Measurements from ENCODE around the gene RINL. TPM values are rescaled to one million over a fixed set of nuclear protein-coding genes. Genes with fewer than 3 reads are reported as not detected.

RINL gene
- total RNA-seq, 4 donors from 2014 or later, result 5.3 to 10.4 (median 7.1) TPM

DNA sequence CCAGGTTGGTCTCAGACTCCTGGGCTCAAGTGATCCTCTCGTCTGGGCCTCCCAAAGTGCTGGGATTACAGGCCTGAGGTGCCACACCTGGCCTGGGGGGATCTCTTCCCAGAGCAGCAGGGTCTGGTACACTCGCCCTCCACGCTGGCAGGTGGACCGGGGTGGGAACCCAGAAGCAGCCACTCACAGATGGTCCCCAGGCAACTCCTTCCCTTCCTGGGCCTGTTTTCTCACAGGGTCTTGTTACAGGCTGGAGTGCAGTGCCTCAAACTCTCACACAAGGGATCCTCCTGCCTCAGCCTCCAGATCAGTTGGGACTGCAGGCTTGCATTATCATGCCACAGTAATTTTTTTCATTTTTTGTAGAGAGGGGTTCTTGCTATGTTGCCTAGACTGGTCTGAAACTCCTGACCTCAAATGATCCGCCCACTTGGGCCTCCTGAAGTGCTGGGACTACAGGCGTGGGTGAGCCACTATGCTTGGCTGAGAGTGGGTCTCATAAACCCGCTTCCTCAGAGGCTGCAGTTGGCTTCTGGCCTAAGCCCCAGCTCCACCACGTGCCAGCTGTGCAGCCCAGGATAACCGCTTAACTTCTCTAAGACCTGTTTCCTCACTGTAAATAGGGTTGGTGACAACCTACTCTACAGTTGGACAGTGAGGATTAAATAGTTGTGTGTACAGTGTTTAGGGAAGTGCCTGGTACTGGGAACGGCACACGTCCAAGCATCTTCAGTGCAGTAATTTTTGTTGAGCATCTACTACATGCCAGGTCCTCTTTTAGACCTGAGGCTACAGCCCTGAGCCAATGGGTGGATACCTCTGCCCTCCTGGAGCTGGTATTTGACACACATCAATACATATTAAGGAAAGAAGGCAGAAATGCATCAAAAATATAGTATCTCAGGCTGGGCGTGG is 34.8 kb upstream of the RINL start:
- ATAC-seq (ENCODE audit: low FRiP score) (no peak), DNase-seq (ENCODE audit: low spot score) (no peak)
- TF ChIP-seq, protein P1, sequence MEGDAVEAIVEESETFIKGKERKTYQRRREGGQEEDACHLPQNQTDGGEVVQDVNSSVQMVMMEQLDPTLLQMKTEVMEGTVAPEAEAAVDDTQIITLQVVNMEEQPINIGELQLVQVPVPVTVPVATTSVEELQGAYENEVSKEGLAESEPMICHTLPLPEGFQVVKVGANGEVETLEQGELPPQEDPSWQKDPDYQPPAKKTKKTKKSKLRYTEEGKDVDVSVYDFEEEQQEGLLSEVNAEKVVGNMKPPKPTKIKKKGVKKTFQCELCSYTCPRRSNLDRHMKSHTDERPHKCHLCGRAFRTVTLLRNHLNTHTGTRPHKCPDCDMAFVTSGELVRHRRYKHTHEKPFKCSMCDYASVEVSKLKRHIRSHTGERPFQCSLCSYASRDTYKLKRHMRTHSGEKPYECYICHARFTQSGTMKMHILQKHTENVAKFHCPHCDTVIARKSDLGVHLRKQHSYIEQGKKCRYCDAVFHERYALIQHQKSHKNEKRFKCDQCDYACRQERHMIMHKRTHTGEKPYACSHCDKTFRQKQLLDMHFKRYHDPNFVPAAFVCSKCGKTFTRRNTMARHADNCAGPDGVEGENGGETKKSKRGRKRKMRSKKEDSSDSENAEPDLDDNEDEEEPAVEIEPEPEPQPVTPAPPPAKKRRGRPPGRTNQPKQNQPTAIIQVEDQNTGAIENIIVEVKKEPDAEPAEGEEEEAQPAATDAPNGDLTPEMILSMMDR (IDR thresholded peaks at IDR 0.05), result no peak

DNA sequence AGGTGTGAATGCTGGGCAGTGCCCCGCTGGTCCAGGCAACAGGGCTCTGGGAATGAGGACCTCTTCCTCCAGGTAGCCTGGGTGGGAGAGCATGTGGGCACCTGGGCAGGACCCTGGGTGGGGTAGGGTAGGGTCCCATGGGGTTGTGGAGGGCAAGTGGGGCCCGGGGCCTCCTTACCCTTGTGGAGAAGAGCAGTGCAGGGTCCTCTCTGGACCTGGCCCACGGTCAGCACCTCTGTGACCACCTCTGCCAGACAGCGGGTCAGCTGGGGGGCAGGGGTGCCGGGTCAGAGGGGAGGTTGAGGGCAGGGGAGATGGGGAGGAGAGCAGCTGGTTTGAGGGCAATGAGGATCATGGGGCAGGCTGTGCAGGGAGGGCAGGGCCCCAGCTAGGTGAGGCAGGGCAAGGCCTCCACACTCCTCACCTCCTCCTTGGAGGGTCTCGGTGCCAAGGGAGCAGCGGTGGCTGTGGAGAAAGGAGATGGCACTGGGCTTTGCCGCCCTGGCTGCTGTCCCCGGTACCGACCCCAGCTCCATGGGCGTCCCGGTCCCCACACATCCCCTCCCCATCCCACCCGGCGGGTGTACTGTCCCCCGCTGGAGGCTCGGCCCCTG is 33.4 kb upstream of the RINL start:
- ATAC-seq (ENCODE audit: low FRiP score), result no peak
- TF ChIP-seq, protein P1 (IDR thresholded peaks at IDR 0.05), result no peak

DNA sequence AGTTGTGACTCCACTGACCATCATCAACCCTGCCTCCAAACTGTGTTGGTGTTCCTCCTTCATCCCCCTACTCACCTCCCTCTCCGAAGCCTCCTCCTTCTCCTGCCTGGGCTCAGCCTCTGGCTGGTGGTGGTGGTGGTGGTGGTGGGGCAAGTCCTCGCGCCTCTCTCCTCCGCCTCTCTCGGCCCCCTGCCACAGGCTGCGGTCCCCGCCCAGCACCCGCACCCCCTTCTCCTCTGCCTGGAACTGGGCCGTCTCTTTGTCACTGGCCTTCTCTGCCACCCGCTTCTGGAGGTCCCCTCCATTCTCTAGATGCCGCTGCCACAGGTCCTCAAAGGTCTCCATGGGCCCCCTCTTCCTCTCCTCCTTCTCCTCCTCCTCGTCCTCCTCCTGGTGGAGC is 32.4 kb upstream of the RINL start:
- TF ChIP-seq, protein P1 (IDR thresholded peaks at IDR 0.05), result no peak
- no peak for DNase-seq (ENCODE audit: low spot score)
- no peak for ATAC-seq (ENCODE audit: low FRiP score)

More for the DNA sequence above, 33.4 kb upstream of the RINL start:
- no peak for DNase-seq (ENCODE audit: low spot score)

DNA sequence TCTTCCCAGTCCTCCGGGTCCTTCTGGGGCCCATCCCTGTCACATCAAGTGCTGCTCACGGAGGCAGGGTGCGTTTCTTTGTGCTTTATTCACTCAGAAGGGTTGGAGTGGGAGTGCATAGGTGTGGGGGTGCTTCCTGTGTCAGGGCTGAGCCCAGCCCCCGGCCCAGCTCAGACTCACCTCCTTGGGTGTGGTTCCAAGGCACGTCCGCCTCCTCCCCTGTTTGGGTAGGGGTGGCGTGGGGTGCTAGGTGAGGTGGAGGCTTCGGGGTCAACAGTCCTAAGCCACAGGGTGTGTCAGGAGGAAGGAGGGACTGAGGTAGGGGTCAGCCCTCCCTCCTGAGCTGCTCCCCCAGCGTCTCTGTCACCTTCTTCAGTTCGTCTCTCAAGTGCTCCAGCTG is 30.8 kb upstream of the RINL start:
- DNase-seq (ENCODE audit: low spot score) (no peak), ATAC-seq (ENCODE audit: low FRiP score) (no peak)
- TF ChIP-seq, protein P1 (IDR thresholded peaks at IDR 0.05), result no peak

DNA sequence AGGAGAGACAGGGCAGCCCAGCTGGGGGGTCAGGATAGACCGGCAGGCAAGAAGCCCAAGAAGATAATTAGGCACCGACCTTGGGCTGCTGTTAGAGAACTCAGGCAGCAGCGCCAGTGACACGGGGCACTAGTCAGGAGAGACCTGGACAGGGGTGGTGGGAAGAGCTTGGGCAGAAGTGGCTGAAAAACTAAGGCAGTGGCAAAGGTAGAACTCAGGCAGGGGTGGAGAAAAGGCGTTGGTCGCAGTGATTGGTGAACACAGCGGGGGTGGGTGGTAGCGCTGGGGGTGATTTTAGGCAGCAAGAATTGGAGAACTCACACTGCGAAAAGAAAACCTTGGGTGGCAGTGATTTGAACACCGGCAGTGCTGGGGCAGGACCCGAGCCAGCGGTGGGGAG is 29.6 kb upstream of the RINL start:
- TF ChIP-seq, protein P1 (IDR thresholded peaks at IDR 0.05), result no peak
- DNase-seq (ENCODE audit: low spot score) (no peak), ATAC-seq (ENCODE audit: low FRiP score) (no peak)

DNA sequence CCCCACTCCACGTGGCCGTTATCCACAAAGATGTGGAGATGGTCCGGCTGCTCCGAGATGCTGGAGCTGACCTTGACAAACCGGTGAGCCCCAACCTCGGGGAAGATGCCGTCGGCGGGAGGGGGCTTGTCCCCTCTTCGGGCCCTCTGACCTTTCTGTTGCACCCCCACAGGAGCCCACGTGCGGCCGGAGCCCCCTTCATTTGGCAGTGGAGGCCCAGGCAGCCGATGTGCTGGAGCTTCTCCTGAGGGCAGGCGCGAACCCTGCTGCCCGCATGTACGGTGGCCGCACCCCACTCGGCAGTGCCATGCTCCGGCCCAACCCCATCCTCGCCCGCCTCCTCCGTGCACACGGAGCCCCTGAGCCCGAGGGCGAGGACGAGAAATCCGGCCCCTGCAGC is 29.2 kb upstream of the RINL start:
- TF ChIP-seq, protein P1 (IDR thresholded peaks at IDR 0.05), result no peak
- DNase-seq (ENCODE audit: low spot score), result no peak
- no peak for ATAC-seq (ENCODE audit: low FRiP score)
